Naive thymus-derived CD4-positive, alpha-beta T cell (primary cell): ENCODE results near the gene TTC7B. TPM values are rescaled to one million over a fixed set of nuclear protein-coding genes. Genes with fewer than 3 reads are reported as not detected.

Source experiments
- ATAC-seq: fragments of 150-1000 bp; cut with Tn5 transposase; 2 replicates; pipeline ENCODE4 v1.10.0; 2021; ENCODE audit warnings: mild to moderate bottlenecking, moderate library complexity
- CTCF ChIA-PET: fragments of 350-600 bp; sonication (Branson Sonifier 250); formaldehyde crosslinking; loops from one replicate; lab custom pipeline; 2021; ENCODE audit warnings: antibody characterized with exemption; lab: Charles Lee
- POLR2A ChIA-PET: fragments of 350-600 bp; sonication (Branson Sonifier 250); formaldehyde crosslinking; loops from one replicate; lab custom pipeline; 2021; ENCODE audit warnings: antibody characterized with exemption, inconsistent platforms; lab: Charles Lee
- DNase-seq, 9 donors: peaks; one replicate each; pipeline versions ENCODE4 v3.0.0 to v3.0.0-alpha.2; 2020 to 2022; ENCODE audit warnings: mixed read lengths in 1 of 9
- H3K27ac ChIP-seq: one replicate; pipeline ENCODE4 v1.7.0; 2013; ENCODE audit warnings: mild to moderate bottlenecking, low read depth, low read length, moderate library complexity
- H3K27me3 ChIP-seq, 2 donors: one replicate each; pipeline ENCODE4 v1.7.0; 2013; ENCODE audit warnings: low read length in 2 of 2, mild to moderate bottlenecking in 2 of 2, moderate library complexity in 2 of 2; ENCODE audit not compliant: control insufficient read depth in 2 of 2, insufficient read depth in 2 of 2
- H3K36me3 ChIP-seq, 3 experiments: 1 replicate in 2 of 3; 2 replicates in 1 of 3; pipeline ENCODE4 v1.7.0; 2013; ENCODE audit warnings: low read length in 3 of 3, mild to moderate bottlenecking in 3 of 3, moderate library complexity in 1 of 3; ENCODE audit not compliant: insufficient read depth in 3 of 3, control insufficient read depth in 2 of 3
- H3K4me1 ChIP-seq, 2 donors: one replicate each; pipeline ENCODE4 v1.7.0; 2013; ENCODE audit warnings: low read length in 2 of 2, mild to moderate bottlenecking in 2 of 2, moderate library complexity in 1 of 2; ENCODE audit not compliant: control insufficient read depth in 2 of 2, insufficient read depth in 2 of 2
- H3K4me3 ChIP-seq: 2 replicates; pipeline ENCODE4 v1.7.0; 2013; ENCODE audit warnings: mild to moderate bottlenecking, low read length
- H3K9me3 ChIP-seq, 3 experiments: 1 replicate in 2 of 3; 2 replicates in 1 of 3; pipeline ENCODE4 v1.7.0; 2013; ENCODE audit warnings: low read length in 3 of 3; ENCODE audit not compliant: control insufficient read depth in 2 of 3
- H3K27ac Mint-ChIP-seq, 9 donors: one replicate each; pipeline ENCODE4 v1.8.0; 2020 to 2022; ENCODE audit warnings: mixed read lengths in 9 of 9, mild to moderate bottlenecking in 8 of 9, moderate library complexity in 5 of 9, inconsistent platforms in 2 of 9
- H3K27me3 Mint-ChIP-seq, 5 donors: one replicate each; pipeline ENCODE4 v1.8.0; 2021 to 2022; ENCODE audit warnings: mixed read lengths in 5 of 5, mild to moderate bottlenecking in 1 of 5
- H3K36me3 Mint-ChIP-seq, 5 donors: one replicate each; pipeline ENCODE4 v1.8.0; 2020 to 2022; ENCODE audit warnings: mixed read lengths in 5 of 5, mild to moderate bottlenecking in 3 of 5, inconsistent platforms in 1 of 5
- H3K4me1 Mint-ChIP-seq, 7 donors: one replicate each; pipeline ENCODE4 v1.8.0; 2020 to 2022; ENCODE audit warnings: mixed read lengths in 7 of 7, mild to moderate bottlenecking in 3 of 7, inconsistent platforms in 1 of 7
- H3K4me3 Mint-ChIP-seq, 10 donors: one replicate each; pipeline ENCODE4 v1.8.0; 2020 to 2022; ENCODE audit warnings: mild to moderate bottlenecking in 10 of 10, mixed read lengths in 10 of 10, moderate library complexity in 6 of 10, inconsistent platforms in 2 of 10
- H3K9me3 Mint-ChIP-seq, 11 donors: one replicate each; pipeline ENCODE4 v1.8.0; 2020 to 2022; ENCODE audit warnings: mixed read lengths in 11 of 11, mild to moderate bottlenecking in 4 of 11, inconsistent platforms in 1 of 11, moderate library complexity in 1 of 11
- intact Hi-C, 2 donors: fragments of 100-400 bp; cut with micrococcal nuclease; formaldehyde crosslinking; loops; one replicate each; pipeline ENCODE4 v1.15.1; 2023
- polyA plus RNA-seq, 2 donors: library from polyadenylated mRNA; unstranded; fragments of 300-500 nt; fragmentation: Illumina TruSeq; gene quantifications; one replicate each; pipeline ENCODE4 v1.2.3, GENCODE V29; 2021
- total RNA-seq, 6 experiments: library from RNA in 5 of 6; stranded (reverse) in 5 of 6; gene quantifications; 1 replicate in 5 of 6; 2 replicates in 1 of 6; pipeline ENCODE4 v1.2.3 and lab custom pipeline; 2021 to 2026

Gene TTC7B
- total and polyA plus RNA-seq, 7 experiments from 2014 or later: 0.08 to 9.5 (median 3.4) TPM; not detected in 2

DNA sequence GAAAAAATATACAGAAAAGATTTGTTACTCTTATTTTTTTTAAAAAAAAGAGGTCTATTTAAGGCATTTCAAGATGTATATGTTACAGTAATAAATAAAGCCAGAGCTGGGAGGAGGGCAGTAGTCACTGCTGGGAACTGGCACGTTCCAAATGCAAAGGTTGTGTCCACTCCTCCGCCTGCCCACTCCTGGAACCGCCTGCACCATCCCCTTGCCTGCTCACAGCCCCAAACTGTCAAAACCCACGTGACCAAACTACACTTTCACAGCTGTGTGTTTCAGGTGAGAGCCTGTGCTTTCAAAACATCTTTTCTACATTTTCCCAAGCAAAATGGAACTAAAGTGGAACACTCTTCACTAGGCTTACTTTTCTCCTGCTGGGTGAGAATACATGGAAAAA lies 160.4 kb downstream of the TTC7B start:
- no peaks in the 10 kb centered on the region for H3K4me1 ChIP-seq
- no peak overlapping the region for H3K27ac ChIP-seq
- Mint-ChIP-seq H3K9me3 (no peaks in the 10 kb centered on the region), H3K4me1 (peaks cover 0 to 14% (median 10%) of the 10 kb centered on the region in 7 donors), H3K36me3 (no peaks in the 10 kb centered on the region), H3K4me3 (no peak overlapping the region), H3K27me3 (no peaks in the 10 kb centered on the region), H3K27ac (no peak overlapping the region)
- CTCF ChIA-PET: interaction anchor here (0.6 kb wide), 1 partner anchor 133 kb away, joined by 3 read pairs; no protein-coding TSS in a partner anchor
- ATAC-seq (no peak), DNase-seq (no peak)
- no peaks in the 10 kb centered on the region for H3K36me3 ChIP-seq
- no peaks in the 10 kb centered on the region for H3K27me3 ChIP-seq
- intact Hi-C loops: no loop called here
- no peak overlapping the region for H3K4me3 ChIP-seq
- POLR2A ChIA-PET: no interaction called here
- H3K9me3 ChIP-seq: no peaks in the 10 kb centered on the region

- peaks cover 0 to 14% (median 9%) of the 10 kb centered on the region in 7 donors for H3K4me1 Mint-ChIP-seq
- POLR2A ChIA-PET: no interaction called here
- Histone ChIP-seq H3K4me1 (no peaks in the 10 kb centered on the region), H3K9me3 (no peaks in the 10 kb centered on the region), H3K27ac (no peak overlapping the region), H3K36me3 (no peaks in the 10 kb centered on the region), H3K27me3 (no peaks in the 10 kb centered on the region), H3K4me3 (no peak overlapping the region)
- H3K9me3 Mint-ChIP-seq: no peaks in the 10 kb centered on the region
- no peak overlapping the region for H3K4me3 Mint-ChIP-seq
- CTCF ChIA-PET: no interaction called here
- ATAC-seq (no peak), DNase-seq (no peak)
- H3K27me3 Mint-ChIP-seq: no peaks in the 10 kb centered on the region
- H3K36me3 Mint-ChIP-seq: no peaks in the 10 kb centered on the region
- intact Hi-C loops: no loop called here
- no peak overlapping the region for H3K27ac Mint-ChIP-seq
Measured at GRCh38 chr14:90654831-90655276, 161.4 kb downstream of the TTC7B start.

DNA sequence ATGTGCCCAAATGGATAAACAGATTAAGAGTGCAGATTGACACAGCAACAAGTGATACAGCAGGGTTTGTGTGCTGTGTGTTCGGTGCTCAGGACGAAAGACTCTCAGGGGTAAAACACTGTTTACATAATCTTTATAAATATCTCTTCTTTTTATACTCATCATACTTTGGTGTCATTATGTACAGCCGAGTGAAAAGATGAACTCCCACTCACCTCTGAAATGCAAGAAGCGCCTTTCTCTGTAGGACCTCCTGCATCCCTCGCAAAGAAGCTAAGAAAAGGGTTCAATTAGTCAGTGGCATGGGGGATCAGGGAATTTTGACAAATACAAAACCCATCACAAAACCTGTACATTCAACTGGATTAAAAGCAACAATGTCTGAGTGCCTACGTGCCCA lies 163.6 kb downstream of the TTC7B start:
- Histone ChIP-seq H3K27me3 (no peaks in the 10 kb centered on the region), H3K27ac (no peak overlapping the region), H3K4me1 (no peaks in the 10 kb centered on the region), H3K4me3 (no peak overlapping the region), H3K9me3 (no peaks in the 10 kb centered on the region), H3K36me3 (no peaks in the 10 kb centered on the region)
- H3K27me3 Mint-ChIP-seq: no peaks in the 10 kb centered on the region
- intact Hi-C loops: no loop called here
- no peaks in the 10 kb centered on the region for H3K9me3 Mint-ChIP-seq
- no peak overlapping the region for H3K4me3 Mint-ChIP-seq
- no peaks in the 10 kb centered on the region for H3K4me1 Mint-ChIP-seq
- POLR2A ChIA-PET: no interaction called here
- CTCF ChIA-PET: interaction anchor here (0.6 kb wide), 1 partner anchor 10 kb away, joined by 3 read pairs; no protein-coding TSS in a partner anchor
- DNase-seq (no peak), ATAC-seq (no peak)
- no peaks in the 10 kb centered on the region for H3K36me3 Mint-ChIP-seq
- no peak overlapping the region for H3K27ac Mint-ChIP-seq

GRCh38 chr14:90651976-90652560 lies 164.2 kb downstream of the TTC7B start:
- CTCF ChIA-PET: no interaction called here

GRCh38 chr14:90651271-90651804 lies 164.9 kb downstream of the TTC7B start:
- CTCF ChIA-PET: no interaction called here
- no peaks in the 10 kb centered on the region for H3K27me3 Mint-ChIP-seq
- intact Hi-C loops: no loop called here
- H3K4me3 ChIP-seq: no peak overlapping the region
- H3K27me3 ChIP-seq: no peaks in the 10 kb centered on the region
- ATAC-seq (no peak), DNase-seq (no peak)
- H3K4me3 Mint-ChIP-seq: no peak overlapping the region
- H3K27ac Mint-ChIP-seq: no peak overlapping the region
- no peaks in the 10 kb centered on the region for H3K9me3 Mint-ChIP-seq
- no peaks in the 10 kb centered on the region for H3K4me1 ChIP-seq
- no peaks in the 10 kb centered on the region for H3K36me3 Mint-ChIP-seq
- H3K27ac ChIP-seq: no peak overlapping the region
- no peaks in the 10 kb centered on the region for H3K9me3 ChIP-seq
- POLR2A ChIA-PET: interaction anchor here (0.6 kb wide), 1 partner anchor 212 kb away, joined by 5 read pairs; no protein-coding TSS in a partner anchor
- H3K4me1 Mint-ChIP-seq: no peaks in the 10 kb centered on the region
- H3K36me3 ChIP-seq: no peaks in the 10 kb centered on the region

More at GRCh38 chr14:90651976-90652560, 164.2 kb downstream of the TTC7B start:
- H3K27ac ChIP-seq: no peak overlapping the region
- no peak overlapping the region for H3K27ac Mint-ChIP-seq
- no peaks in the 10 kb centered on the region for H3K36me3 Mint-ChIP-seq
- H3K9me3 ChIP-seq: no peaks in the 10 kb centered on the region
- H3K4me3 ChIP-seq: no peak overlapping the region
- no peaks in the 10 kb centered on the region for H3K36me3 ChIP-seq
- intact Hi-C loops: no loop called here
- H3K27me3 Mint-ChIP-seq: no peaks in the 10 kb centered on the region
- H3K9me3 Mint-ChIP-seq: no peaks in the 10 kb centered on the region
- ATAC-seq (no peak), DNase-seq (no peak)
- no peaks in the 10 kb centered on the region for H3K4me1 ChIP-seq
- POLR2A ChIA-PET: no interaction called here
- no peak overlapping the region for H3K4me3 Mint-ChIP-seq
- H3K27me3 ChIP-seq: no peaks in the 10 kb centered on the region
- H3K4me1 Mint-ChIP-seq: no peaks in the 10 kb centered on the region

DNA sequence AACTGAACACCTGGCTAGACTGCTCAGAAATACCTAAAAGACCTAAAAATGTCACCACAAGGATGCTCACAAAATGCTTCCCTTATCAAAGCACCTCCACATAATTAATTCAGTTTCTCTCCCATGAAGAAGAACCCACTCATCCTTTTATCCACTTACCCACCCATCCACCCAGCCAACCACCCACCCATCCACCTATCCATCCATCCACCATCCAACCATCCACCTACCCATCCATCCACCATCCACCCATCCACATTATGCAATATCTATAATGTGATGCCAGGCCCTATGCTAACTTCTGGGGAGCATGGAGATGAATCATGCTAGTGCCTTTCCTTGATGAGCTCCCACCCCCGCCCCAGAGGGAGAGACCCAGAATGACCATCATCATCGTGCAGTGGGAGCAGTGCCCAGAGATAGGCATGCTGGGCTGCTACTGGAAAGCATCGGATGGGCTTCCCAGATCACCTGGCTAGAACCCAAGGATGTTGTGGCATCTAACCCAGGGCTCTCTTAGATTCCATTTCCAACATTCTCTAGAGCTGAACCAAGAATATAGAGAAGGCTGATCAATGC lies 166.6 kb downstream of the TTC7B start:
- H3K36me3 Mint-ChIP-seq: no peaks in the 10 kb centered on the region
- ChIA-PET CTCF (no interaction called here), POLR2A (no interaction called here)
- H3K4me3 ChIP-seq: no peak overlapping the region
- H3K27me3 Mint-ChIP-seq: no peaks in the 10 kb centered on the region
- H3K4me1 ChIP-seq: no peaks in the 10 kb centered on the region
- no peak overlapping the region for H3K4me3 Mint-ChIP-seq
- H3K27ac ChIP-seq: no peak overlapping the region
- H3K9me3 Mint-ChIP-seq: no peaks in the 10 kb centered on the region
- ATAC-seq (no peak), DNase-seq (no peak)
- H3K27ac Mint-ChIP-seq: no peak overlapping the region
- H3K36me3 ChIP-seq: no peaks in the 10 kb centered on the region
- H3K27me3 ChIP-seq: no peaks in the 10 kb centered on the region
- H3K9me3 ChIP-seq: no peaks in the 10 kb centered on the region
- no peaks in the 10 kb centered on the region for H3K4me1 Mint-ChIP-seq
- intact Hi-C loops: no loop called here

- Histone ChIP-seq H3K27ac (no peak overlapping the region), H3K4me3 (no peak overlapping the region), H3K27me3 (no peaks in the 10 kb centered on the region), H3K4me1 (no peaks in the 10 kb centered on the region), H3K9me3 (no peaks in the 10 kb centered on the region), H3K36me3 (no peaks in the 10 kb centered on the region)
- H3K4me1 Mint-ChIP-seq: no peaks in the 10 kb centered on the region
- H3K9me3 Mint-ChIP-seq: no peaks in the 10 kb centered on the region
- H3K27me3 Mint-ChIP-seq: no peaks in the 10 kb centered on the region
- no peaks in the 10 kb centered on the region for H3K36me3 Mint-ChIP-seq
- ATAC-seq: no peak
- intact Hi-C loops: no loop called here
- CTCF ChIA-PET: no interaction called here
- no peak for DNase-seq
- H3K27ac Mint-ChIP-seq: no peak overlapping the region
- POLR2A ChIA-PET: no interaction called here
- H3K4me3 Mint-ChIP-seq: no peak overlapping the region
Measured at GRCh38 chr14:90649083-90649482, 167.1 kb downstream of the TTC7B start.
